Left ventricle myocardium superior (tissue), 1 donor: ENCODE results near the gene S100A10. TPM values are rescaled to one million over a fixed set of nuclear protein-coding genes. Genes with fewer than 3 reads are reported as not detected.

Experiments
- ATAC-seq: fragments of 200-7000 bp; cut with Tn5 transposase; one replicate; pipeline ENCODE4 v1.9.1; 2020; ENCODE audit warnings: mild to moderate bottlenecking, moderate library complexity
- DNase-seq: peaks from one replicate; pipeline ENCODE4 v3.0.0-alpha.2; 2020
- intact Hi-C: fragments of 100-400 bp; cut with micrococcal nuclease; formaldehyde crosslinking; loops from one replicate; pipeline ENCODE4 v1.11.0; 2022
- long read RNA-seq: library from polyadenylated mRNA; unstranded; transcript quantifications from one replicate; pipeline ENCODE4 v2.0.0, GENCODE V29; 2021
- total RNA-seq: library from RNA; stranded (reverse); fragmentation: NEBNext Ultra II Directional; extraction: Animal tissue kit (Norgen Biotek cat#: 25700); gene quantifications from one replicate; pipeline ENCODE4 v1.2.1, GENCODE V29; 2021
- donor health status: DM: no; HTN: yes; CAD: no; lungs with severe emphysema.

The S100A10 gene
- total RNA-seq = 201 TPM
- long read RNA-seq, transcript S100A10-202 (3 exons, 1,202 nt) = major isoform, 84 of 111 reads
- long read RNA-seq, partial matches to known transcripts = 1 of 111 reads
- long read RNA-seq, other reads (novel, unspliced or antisense) = 26 of 111 reads

GRCh38 chr1:151993734-151994496, at the start of gene S100A10:
TSS of gene S100A10 (minus strand) at chr1:151993859. CDS start at chr1:151986230, 7,629 bp downstream.
- ATAC-seq (peak; percentile 87), DNase-seq (peak; percentile 91)
- intact Hi-C loops = no loop called here

- intact Hi-C loops = no loop called here
- ATAC-seq (no peak), DNase-seq (no peak)
Measured at GRCh38 chr1:152042030-152042429, 48.4 kb upstream of the S100A10 start.

GRCh38 chr1:152039886-152040285, 46.2 kb upstream of the S100A10 start:
- DNase-seq = no peak
- no peak for ATAC-seq
- intact Hi-C loops = no loop called here

- ATAC-seq = no peak
- intact Hi-C loops = no loop called here
- no peak for DNase-seq
Measured at GRCh38 chr1:152039461-152039860, 45.8 kb upstream of the S100A10 start.

GRCh38 chr1:152038871-152039270, 45.2 kb upstream of the S100A10 start:
- ATAC-seq (no peak), DNase-seq (no peak)
- intact Hi-C loops = no loop called here

GRCh38 chr1:152036267-152037216, 42.9 kb upstream of the S100A10 start, which contains the start of gene S100A11:
TSS of gene S100A11 (minus strand) at chr1:152037004. CDS start at chr1:152036915, 89 bp downstream.
- intact Hi-C loops = no loop called here
- ATAC-seq = peak; percentile 97
- DNase-seq = peak; percentile 95

GRCh38 chr1:152035539-152036266, 42.0 kb upstream of the S100A10 start:
- peak; percentile 30 for ATAC-seq
- no peak for DNase-seq
- intact Hi-C loops = no loop called here

- intact Hi-C loops = no loop called here
- DNase-seq (peak; percentile 40), ATAC-seq (peak; percentile 14)
Measured at GRCh38 chr1:152034654-152035538, 41.2 kb upstream of the S100A10 start.

GRCh38 chr1:152034324-152034653, 40.6 kb upstream of the S100A10 start:
- no peak for ATAC-seq
- intact Hi-C loops = no loop called here

GRCh38 chr1:152029929-152030211, 36.2 kb upstream of the S100A10 start:
- ATAC-seq (no peak), DNase-seq (no peak)
- intact Hi-C loops = no loop called here

More at GRCh38 chr1:152034324-152034653, 40.6 kb upstream of the S100A10 start:
- no peak for DNase-seq

- ATAC-seq (no peak), DNase-seq (no peak)
- intact Hi-C loops = no loop called here
Measured at GRCh38 chr1:152029144-152029928, 35.7 kb upstream of the S100A10 start.

- intact Hi-C loops = no loop called here
- ATAC-seq (no peak), DNase-seq (no peak)
Measured at GRCh38 chr1:152026895-152027294, 33.2 kb upstream of the S100A10 start.

GRCh38 chr1:152024223-152024622, 30.6 kb upstream of the S100A10 start:
- no peak for DNase-seq
- intact Hi-C loops = no loop called here
- no peak for ATAC-seq

GRCh38 chr1:152023221-152023620, 29.6 kb upstream of the S100A10 start:
- no peak for DNase-seq
- intact Hi-C loops = no loop called here
- no peak for ATAC-seq

GRCh38 chr1:152022474-152022873, 28.8 kb upstream of the S100A10 start:
- ATAC-seq (no peak), DNase-seq (no peak)
- intact Hi-C loops = no loop called here

GRCh38 chr1:152021569-152021968, 27.9 kb upstream of the S100A10 start:
- DNase-seq = no peak
- ATAC-seq = no peak
- intact Hi-C loops = no loop called here

GRCh38 chr1:152020849-152021248, 27.2 kb upstream of the S100A10 start:
- DNase-seq = no peak
- no peak for ATAC-seq

GRCh38 chr1:152018537-152018936, 24.9 kb upstream of the S100A10 start:
- DNase-seq (no peak), ATAC-seq (no peak)
- intact Hi-C loops = no loop called here

More at GRCh38 chr1:152020849-152021248, 27.2 kb upstream of the S100A10 start:
- intact Hi-C loops = no loop called here
